ENCODE data around the gene KCNG1. TPM values are rescaled to one million over a fixed set of nuclear protein-coding genes. Genes with fewer than 3 reads are reported as not detected.

The KCNG1 gene
- total and polyA plus RNA-seq, 2 of the 4 experiments (the other 2 are of a cell fraction) = 23.7 to 51.4 TPM

DNA sequence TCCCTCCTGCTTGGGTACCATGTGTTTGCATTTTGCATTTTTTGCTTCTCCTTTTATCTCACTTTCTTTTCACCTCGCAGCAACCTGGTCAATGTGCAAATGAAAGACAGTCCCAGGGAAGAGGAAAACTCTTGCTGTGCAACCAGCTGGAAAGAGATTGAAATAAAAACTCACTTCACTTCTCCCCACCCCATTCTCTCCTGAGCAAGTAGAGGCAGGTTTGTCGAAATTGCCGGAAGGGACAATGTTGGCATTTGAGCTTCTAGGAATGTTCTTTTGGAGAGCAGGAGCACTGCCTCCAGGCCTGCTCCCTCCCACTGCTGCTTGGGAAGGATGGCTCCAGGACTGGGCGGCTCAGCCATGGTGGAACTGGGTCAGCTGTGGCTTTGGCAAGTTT lies 30.6 kb downstream of the KCNG1 start:
- Histone ChIP-seq H2BK15ac (ENCODE audit: low read depth, low read length) (no peak overlapping the region), H3K9ac (ENCODE audit: low read depth, low read length) (no peak overlapping the region), H2AK9ac (replicated peaks; ENCODE audit: low read depth, low read length, poor library complexity) (no peak overlapping the region), H3K14ac (replicated peaks; ENCODE audit: low read depth, low read length) (peak overlapping the region; percentile 19; the same call in 1 of the 2 replicates), H3K4me2 (ENCODE audit: low read depth, low read length) (no peak overlapping the region), H3K79me1 (ENCODE audit: low read depth in 1 of 2, low read length in 2 of 2) (no peaks in the 10 kb centered on the region), H3K9me1 (ENCODE audit: insufficient read depth, low read length) (peaks cover 19% of the 10 kb centered on the region), H3K4me3 (ENCODE audit: insufficient read depth, low read depth, low read length) (no peak overlapping the region), H4K5ac (ENCODE audit: low read depth, low read length) (no peak overlapping the region), H2AK5ac (ENCODE audit: low read depth, low read length) (no peak overlapping the region), H4K8ac (ENCODE audit: low read depth in 2 of 2, low read length in 2 of 2) (peak overlapping the region in 1 of 2 experiments; percentile 32; a peak in 1 of 4 replicates), H3K9me3 (ENCODE audit: control insufficient read depth, insufficient read depth, low read length) (no peaks in the 10 kb centered on the region), H3K4me1 (ENCODE audit: control insufficient read depth, insufficient read depth, low read length) (peaks cover 6% of the 10 kb centered on the region), H2BK5ac (ENCODE audit: low read depth, low read length, poor library complexity, severe bottlenecking) (no peak overlapping the region), H3K18ac (ENCODE audit: low read depth, low read length) (no peak overlapping the region), H3K36me3 (ENCODE audit: control insufficient read depth, insufficient read depth, low read length) (no peaks in the 10 kb centered on the region), H4K20me1 (ENCODE audit: insufficient read depth, low read length) (no peaks in the 10 kb centered on the region), H3K56ac (ENCODE audit: extremely low read depth, insufficient read depth, low read length) (no peak overlapping the region), H2AFZ (replicated peaks; ENCODE audit: low read length, poor library complexity) (peak overlapping the region; percentile 1), H3K27ac (ENCODE audit: insufficient read depth, low read length) (no peak overlapping the region), H4K91ac (ENCODE audit: insufficient read depth, low read depth, low read length) (no peak overlapping the region), H3K27me3 (ENCODE audit: control insufficient read depth, insufficient read depth, low read length) (no peaks in the 10 kb centered on the region), H3K23ac (ENCODE audit: low read depth, low read length) (no peak overlapping the region), H3K4ac (ENCODE audit: low read depth, low read length) (0 out of 2 replicates have a peak overlapping the region, but pooled peaks have one; percentile 13), H2BK20ac (ENCODE audit: low read depth, low read length) (peak overlapping the region; percentile 17; the same call in 1 of the 2 replicates), H2BK120ac (ENCODE audit: low read depth, low read length) (no peak overlapping the region)
- dilution Hi-C loops (cut with HindIII; ENCODE audit: low sequenced_read_pairs, unreplicated experiment) (no loop called here), intact Hi-C loops (cut with micrococcal nuclease) (no loop called here), in situ Hi-C loops (cut with MboI; ENCODE audit: low sequenced_read_pairs) (loop anchor here (25.0 kb wide), 2 partner anchors 770 to 1095 kb away; partner anchors contain the start of gene ATP9A)
- no TSS peak for BruUV-seq (replicated peaks)
- POLR2A ChIA-PET (ENCODE audit: unreplicated experiment) = no interaction called here
- TF ChIP-seq NFE2L2 (IDR thresholded peaks at IDR 0.05; ENCODE audit: low read depth, low read length) (no peak), POLR2A (IDR thresholded peaks at IDR 0.05; ENCODE audit: low read depth, low read length) (no peak), RCOR1 (IDR thresholded peaks at IDR 0.05; ENCODE audit: insufficient replicate concordance, low read length) (no peak), MXI1 (IDR thresholded peaks at IDR 0.05; ENCODE audit: borderline replicate concordance, low read depth, low read length) (no peak), RAD21 (IDR thresholded peaks at IDR 0.05; ENCODE audit: low read length) (no peak), SMC3 (IDR thresholded peaks at IDR 0.05; ENCODE audit: low read depth, low read length) (no peak), MAZ (IDR thresholded peaks at IDR 0.05; ENCODE audit: borderline replicate concordance, low read depth, low read length) (no peak), FOS (IDR thresholded peaks at IDR 0.05; ENCODE audit: low read depth, low read length) (no peak), MAFK (IDR thresholded peaks at IDR 0.05; ENCODE audit: low read depth, low read length) (no peak), CHD1 (IDR thresholded peaks at IDR 0.05; ENCODE audit: low read depth, low read length) (no peak)
- TF ChIP-seq, protein P1, sequence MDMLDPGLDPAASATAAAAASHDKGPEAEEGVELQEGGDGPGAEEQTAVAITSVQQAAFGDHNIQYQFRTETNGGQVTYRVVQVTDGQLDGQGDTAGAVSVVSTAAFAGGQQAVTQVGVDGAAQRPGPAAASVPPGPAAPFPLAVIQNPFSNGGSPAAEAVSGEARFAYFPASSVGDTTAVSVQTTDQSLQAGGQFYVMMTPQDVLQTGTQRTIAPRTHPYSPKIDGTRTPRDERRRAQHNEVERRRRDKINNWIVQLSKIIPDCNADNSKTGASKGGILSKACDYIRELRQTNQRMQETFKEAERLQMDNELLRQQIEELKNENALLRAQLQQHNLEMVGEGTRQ (IDR thresholded peaks at IDR 0.05; ENCODE audit: low read depth, low read length) = no peak
- TF ChIP-seq, protein P2, sequence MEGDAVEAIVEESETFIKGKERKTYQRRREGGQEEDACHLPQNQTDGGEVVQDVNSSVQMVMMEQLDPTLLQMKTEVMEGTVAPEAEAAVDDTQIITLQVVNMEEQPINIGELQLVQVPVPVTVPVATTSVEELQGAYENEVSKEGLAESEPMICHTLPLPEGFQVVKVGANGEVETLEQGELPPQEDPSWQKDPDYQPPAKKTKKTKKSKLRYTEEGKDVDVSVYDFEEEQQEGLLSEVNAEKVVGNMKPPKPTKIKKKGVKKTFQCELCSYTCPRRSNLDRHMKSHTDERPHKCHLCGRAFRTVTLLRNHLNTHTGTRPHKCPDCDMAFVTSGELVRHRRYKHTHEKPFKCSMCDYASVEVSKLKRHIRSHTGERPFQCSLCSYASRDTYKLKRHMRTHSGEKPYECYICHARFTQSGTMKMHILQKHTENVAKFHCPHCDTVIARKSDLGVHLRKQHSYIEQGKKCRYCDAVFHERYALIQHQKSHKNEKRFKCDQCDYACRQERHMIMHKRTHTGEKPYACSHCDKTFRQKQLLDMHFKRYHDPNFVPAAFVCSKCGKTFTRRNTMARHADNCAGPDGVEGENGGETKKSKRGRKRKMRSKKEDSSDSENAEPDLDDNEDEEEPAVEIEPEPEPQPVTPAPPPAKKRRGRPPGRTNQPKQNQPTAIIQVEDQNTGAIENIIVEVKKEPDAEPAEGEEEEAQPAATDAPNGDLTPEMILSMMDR (conservative IDR thresholded peaks at IDR 0.05; ENCODE audit: low read depth, low read length) = no peak
- TF ChIP-seq, protein P3, sequence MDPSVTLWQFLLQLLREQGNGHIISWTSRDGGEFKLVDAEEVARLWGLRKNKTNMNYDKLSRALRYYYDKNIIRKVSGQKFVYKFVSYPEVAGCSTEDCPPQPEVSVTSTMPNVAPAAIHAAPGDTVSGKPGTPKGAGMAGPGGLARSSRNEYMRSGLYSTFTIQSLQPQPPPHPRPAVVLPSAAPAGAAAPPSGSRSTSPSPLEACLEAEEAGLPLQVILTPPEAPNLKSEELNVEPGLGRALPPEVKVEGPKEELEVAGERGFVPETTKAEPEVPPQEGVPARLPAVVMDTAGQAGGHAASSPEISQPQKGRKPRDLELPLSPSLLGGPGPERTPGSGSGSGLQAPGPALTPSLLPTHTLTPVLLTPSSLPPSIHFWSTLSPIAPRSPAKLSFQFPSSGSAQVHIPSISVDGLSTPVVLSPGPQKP (IDR thresholded peaks at IDR 0.05; ENCODE audit: borderline replicate concordance, low read depth, low read length) = no peak
- ATAC-seq (ENCODE audit: low read depth) = no peak
- WGBS, 2 experiments (ENCODE audit: extremely low coverage in 2 of 2, insufficient read length in 1 of 2) = no CpG with 5 or more reads among the region's 4 CpGs
- CTCF ChIA-PET = interaction anchor here (0.7 to 2.3 kb wide), 4 partner anchors 10 to 603 kb away, joined by 3 to 7 read pairs (median 5); no protein-coding TSS in a partner anchor
- DNase-seq = no peak

Data from IMR-90 (cell line).